BLaER1 (cell line): ENCODE data around the gene EML4.

Experiments
- H3K27ac ChIP-seq: shearing (Covaris generic); formaldehyde crosslinking; 2 replicates; pipeline ENCODE4 v1.8.1; 2022
- H3K27me3 ChIP-seq: shearing (Covaris generic); formaldehyde crosslinking; 2 replicates; pipeline ENCODE4 v1.8.1; 2022
- H3K36me3 ChIP-seq: shearing (Covaris generic); formaldehyde crosslinking; 2 replicates; pipeline ENCODE4 v1.8.1; 2022
- H3K4me1 ChIP-seq: shearing (Covaris generic); formaldehyde crosslinking; 2 replicates; pipeline ENCODE4 v1.8.1; 2022
- H3K4me2 ChIP-seq: shearing (Covaris generic); formaldehyde crosslinking; 2 replicates; pipeline ENCODE4 v1.8.1; 2022
- H3K4me3 ChIP-seq: shearing (Covaris generic); formaldehyde crosslinking; 2 replicates; pipeline ENCODE4 v1.8.1; 2022
- H3K9ac ChIP-seq: shearing (Covaris generic); formaldehyde crosslinking; 2 replicates; pipeline ENCODE4 v1.8.1; 2022
- H3K9me3 ChIP-seq: shearing (Covaris generic); formaldehyde crosslinking; 2 replicates; pipeline ENCODE4 v1.8.1; 2022
- H4K20me1 ChIP-seq: shearing (Covaris generic); formaldehyde crosslinking; 2 replicates; pipeline ENCODE4 v1.8.1; 2022
- Cebpa-rat ChIP-seq: shearing (Covaris generic); IDR thresholded peaks from 2 replicates; pipeline ENCODE4 v1.8.1; 2022

The EML4 gene

GRCh38 chr2:42138163-42139015, 30.8 kb upstream of the EML4 start:
- no peaks in the 10 kb centered on the region for H3K9me3 ChIP-seq
- no peaks in the 10 kb centered on the region for H3K27me3 ChIP-seq
- H3K27ac ChIP-seq, result no peak overlapping the region
- no peak overlapping the region for H3K9ac ChIP-seq
- no peaks in the 10 kb centered on the region for H4K20me1 ChIP-seq
- no peak overlapping the region for H3K4me2 ChIP-seq
- no peak overlapping the region for H3K4me3 ChIP-seq
- no peaks in the 10 kb centered on the region for H3K36me3 ChIP-seq
- H3K4me1 ChIP-seq, result peaks cover 60% of the 10 kb centered on the region
- no peak for TF ChIP-seq Cebpa-rat

GRCh38 chr2:42139101-42139500, 30.1 kb upstream of the EML4 start:
- Histone ChIP-seq H4K20me1 (no peaks in the 10 kb centered on the region), H3K27me3 (no peaks in the 10 kb centered on the region), H3K9ac (no peak overlapping the region), H3K27ac (no peak overlapping the region), H3K36me3 (no peaks in the 10 kb centered on the region), H3K9me3 (no peaks in the 10 kb centered on the region), H3K4me3 (no peak overlapping the region), H3K4me1 (peaks cover 53% of the 10 kb centered on the region), H3K4me2 (no peak overlapping the region)
- no peak for TF ChIP-seq Cebpa-rat

- H3K9me3 ChIP-seq, result no peaks in the 10 kb centered on the region
Observed at GRCh38 chr2:42140496-42140895, 28.7 kb upstream of the EML4 start.

GRCh38 chr2:42141687-42142546, 27.2 kb upstream of the EML4 start:
- Histone ChIP-seq H3K27me3 (no peaks in the 10 kb centered on the region), H3K4me1 (peaks cover 30% of the 10 kb centered on the region), H3K27ac (no peak overlapping the region), H3K9ac (no peak overlapping the region), H3K36me3 (no peaks in the 10 kb centered on the region), H3K9me3 (no peaks in the 10 kb centered on the region), H3K4me3 (peak overlapping the region; percentile 41; the same call in 1 of the 2 replicates), H4K20me1 (no peaks in the 10 kb centered on the region), H3K4me2 (peak overlapping the region; percentile 73)
- TF ChIP-seq Cebpa-rat, result no peak

More at GRCh38 chr2:42140496-42140895, 28.7 kb upstream of the EML4 start:
- Histone ChIP-seq H3K4me2 (no peak overlapping the region), H3K27me3 (no peaks in the 10 kb centered on the region), H3K9ac (no peak overlapping the region), H3K36me3 (no peaks in the 10 kb centered on the region), H4K20me1 (no peaks in the 10 kb centered on the region), H3K4me3 (no peak overlapping the region), H3K4me1 (peaks cover 44% of the 10 kb centered on the region), H3K27ac (no peak overlapping the region)
- TF ChIP-seq Cebpa-rat, result no peak

GRCh38 chr2:42142547-42143184, 26.5 kb upstream of the EML4 start:
- Histone ChIP-seq H3K9me3 (no peaks in the 10 kb centered on the region), H4K20me1 (no peaks in the 10 kb centered on the region), H3K4me3 (no peak overlapping the region), H3K4me2 (peak overlapping the region; percentile 73), H3K9ac (no peak overlapping the region), H3K27me3 (no peaks in the 10 kb centered on the region), H3K4me1 (peaks cover 22% of the 10 kb centered on the region), H3K27ac (no peak overlapping the region), H3K36me3 (no peaks in the 10 kb centered on the region)
- no peak for TF ChIP-seq Cebpa-rat

- H3K4me1 ChIP-seq, result peaks cover 4% of the 10 kb centered on the region
- H4K20me1 ChIP-seq, result no peaks in the 10 kb centered on the region
- H3K9me3 ChIP-seq, result no peaks in the 10 kb centered on the region
- H3K4me2 ChIP-seq, result no peak overlapping the region
- H3K27ac ChIP-seq, result no peak overlapping the region
- no peaks in the 10 kb centered on the region for H3K36me3 ChIP-seq
- no peaks in the 10 kb centered on the region for H3K27me3 ChIP-seq
- H3K9ac ChIP-seq, result no peak overlapping the region
- no peak overlapping the region for H3K4me3 ChIP-seq
- TF ChIP-seq Cebpa-rat, result no peak
Observed at GRCh38 chr2:42147641-42148274, 21.4 kb upstream of the EML4 start.

GRCh38 chr2:42150159-42150558, 19.0 kb upstream of the EML4 start:
- Histone ChIP-seq H4K20me1 (no peaks in the 10 kb centered on the region), H3K36me3 (no peaks in the 10 kb centered on the region), H3K9ac (no peak overlapping the region), H3K4me3 (no peak overlapping the region), H3K9me3 (no peaks in the 10 kb centered on the region), H3K27ac (no peak overlapping the region), H3K4me2 (no peak overlapping the region), H3K4me1 (no peaks in the 10 kb centered on the region), H3K27me3 (no peaks in the 10 kb centered on the region)
- no peak for TF ChIP-seq Cebpa-rat

GRCh38 chr2:42153944-42154581, 15.1 kb upstream of the EML4 start:
- H3K9ac ChIP-seq, result no peak overlapping the region
- H3K27ac ChIP-seq, result no peak overlapping the region
- H3K9me3 ChIP-seq, result no peaks in the 10 kb centered on the region
- no peak overlapping the region for H3K4me2 ChIP-seq
- H3K4me1 ChIP-seq, result no peaks in the 10 kb centered on the region
- H3K4me3 ChIP-seq, result no peak overlapping the region
- H4K20me1 ChIP-seq, result no peaks in the 10 kb centered on the region
- no peaks in the 10 kb centered on the region for H3K27me3 ChIP-seq
- no peak for TF ChIP-seq Cebpa-rat
- H3K36me3 ChIP-seq, result no peaks in the 10 kb centered on the region

- TF ChIP-seq Cebpa-rat, result no peak
- Histone ChIP-seq H3K27me3 (no peaks in the 10 kb centered on the region), H4K20me1 (no peaks in the 10 kb centered on the region), H3K27ac (no peak overlapping the region), H3K4me3 (no peak overlapping the region), H3K9ac (no peak overlapping the region), H3K4me2 (no peak overlapping the region), H3K4me1 (no peaks in the 10 kb centered on the region), H3K9me3 (no peaks in the 10 kb centered on the region), H3K36me3 (no peaks in the 10 kb centered on the region)
Observed at GRCh38 chr2:42156721-42157120, 12.4 kb upstream of the EML4 start.
